NCI-H1092 (cell line): ENCODE measurements around the gene DNAI2.

Experiments
- DNase-seq: peaks from one replicate; lab custom pipeline; 2025; lab: John Stamatoyannopoulos, UW

Gene DNAI2

GRCh38 chr17:74342224-74342623 is 68.2 kb downstream of the DNAI2 start:
- no peak for DNase-seq

GRCh38 chr17:74343121-74343520 is 69.1 kb downstream of the DNAI2 start:
- no peak for DNase-seq

GRCh38 chr17:74343526-74344284 is 69.7 kb downstream of the DNAI2 start:
- no peak for DNase-seq

- no peak for DNase-seq
These were observed 70.6 kb downstream of the DNAI2 start for GRCh38 chr17:74344658-74345057.

- DNase-seq: no peak
These were observed 71.6 kb downstream of the DNAI2 start for GRCh38 chr17:74345433-74346241.

- DNase-seq: no peak
These were observed 73.6 kb downstream of the DNAI2 start for GRCh38 chr17:74347646-74348045.

GRCh38 chr17:74349120-74349519 is 75.1 kb downstream of the DNAI2 start:
- no peak for DNase-seq

- DNase-seq: no peak
These were observed 76.5 kb downstream of the DNAI2 start for GRCh38 chr17:74350486-74350885.

GRCh38 chr17:74351552-74352210 is 77.6 kb downstream of the DNAI2 start:
- no peak for DNase-seq

- no peak for DNase-seq
These were observed 79.5 kb downstream of the DNAI2 start for GRCh38 chr17:74353446-74354060.

GRCh38 chr17:74354123-74354522 is 80.1 kb downstream of the DNAI2 start:
- DNase-seq: no peak

GRCh38 chr17:74354561-74354960 is 80.5 kb downstream of the DNAI2 start:
- DNase-seq: no peak

GRCh38 chr17:74355065-74355464 is 81.0 kb downstream of the DNAI2 start:
- DNase-seq: no peak

GRCh38 chr17:74356646-74357465 is 82.8 kb downstream of the DNAI2 start:
- DNase-seq: no peak

- no peak for DNase-seq
These were observed 83.4 kb downstream of the DNAI2 start for GRCh38 chr17:74357466-74357809.

- no peak for DNase-seq
These were observed 84.7 kb downstream of the DNAI2 start for GRCh38 chr17:74358697-74359096.

GRCh38 chr17:74359916-74360315 is 85.9 kb downstream of the DNAI2 start:
- DNase-seq: no peak

- DNase-seq: no peak
These were observed 86.8 kb downstream of the DNAI2 start for GRCh38 chr17:74360899-74361229.

- DNase-seq: peak; percentile 94
These were observed 87.4 kb downstream of the DNAI2 start, which contains the start of gene BTBD17 for GRCh38 chr17:74361230-74362068. Gene BTBD17, minus strand, starts transcription at chr17:74361868. Its CDS starts 49 bp downstream, at chr17:74361819.

GRCh38 chr17:74362069-74362405 is 88.0 kb downstream of the DNAI2 start:
- DNase-seq: peak; percentile 84
